Liver (tissue), 3 donors: ENCODE results near the gene ROM1.

ENCODE experiments used
- ATF3 ChIP-seq: IDR thresholded peaks from 2 replicates; pipeline ENCODE4 v1.6.1; 2016; ENCODE audit warnings: antibody characterized with exemption
- CTCF ChIP-seq: fragments of 150-350 bp; IDR thresholded peaks from 2 replicates; pipeline ENCODE4 v1.5.1; 2017; ENCODE audit warnings: improper control_type of control experiment, low read depth, low read length; ENCODE audit not compliant: missing input control
- GABPA ChIP-seq, 2 donors: IDR thresholded peaks in 1 of 2; conservative IDR thresholded peaks in 1 of 2; 2 replicates each; pipeline ENCODE4 v1.6.1; 2016; ENCODE audit warnings: antibody characterized with exemption in 2 of 2, mild to moderate bottlenecking in 1 of 2, moderate library complexity in 1 of 2
- HNF4A ChIP-seq, 2 donors: conservative IDR thresholded peaks; 2 replicates each; pipeline ENCODE4 v1.6.1; 2016; ENCODE audit warnings: antibody characterized with exemption in 2 of 2, mild to moderate bottlenecking in 2 of 2
- MAX ChIP-seq: IDR thresholded peaks from 2 replicates; pipeline ENCODE4 v1.6.1; 2016; ENCODE audit warnings: antibody characterized with exemption
- NR2F2 ChIP-seq: IDR thresholded peaks from 2 replicates; pipeline ENCODE4 v1.6.1; 2016; ENCODE audit warnings: antibody characterized with exemption
- RAD21 ChIP-seq, 2 donors: IDR thresholded peaks; 2 replicates each; pipeline ENCODE4 v1.6.1; 2016; ENCODE audit warnings: antibody characterized with exemption in 2 of 2, mild to moderate bottlenecking in 2 of 2
- REST ChIP-seq: IDR thresholded peaks from 2 replicates; pipeline ENCODE4 v1.6.1; 2016; ENCODE audit warnings: antibody characterized with exemption, mild to moderate bottlenecking
- RXRA ChIP-seq, 2 donors: IDR thresholded peaks; 2 replicates each; pipeline ENCODE4 v1.6.1; 2017 to 2018; ENCODE audit warnings: antibody characterized with exemption in 2 of 2, mild to moderate bottlenecking in 1 of 2
- SP1 ChIP-seq: IDR thresholded peaks from 2 replicates; pipeline ENCODE4 v1.6.1; 2018; ENCODE audit warnings: antibody characterized with exemption, mild to moderate bottlenecking
- TAF1 ChIP-seq: conservative IDR thresholded peaks from 2 replicates; pipeline ENCODE4 v1.6.1; 2016; ENCODE audit warnings: antibody characterized with exemption, mild to moderate bottlenecking
- YY1 ChIP-seq: IDR thresholded peaks from 2 replicates; pipeline ENCODE4 v1.6.1; 2016; ENCODE audit warnings: antibody characterized with exemption, mild to moderate bottlenecking
- ZBTB33 ChIP-seq: IDR thresholded peaks from 2 replicates; pipeline ENCODE4 v1.6.1; 2016; ENCODE audit warnings: antibody characterized with exemption
- donor health status: healthy.
- donor health status: healthy.

GRCh38 chr11:62591448-62592145, 21.5 kb upstream of the ROM1 start, which contains the start of gene TUT1:
- TF ChIP-seq RXRA (IDR thresholded peaks at IDR 0.05) (peak; percentile 70 to 75), REST (peak; percentile 98), CTCF (no peak), RAD21 (IDR thresholded peaks at IDR 0.05) (peak; percentile 62 to 63), YY1 (peak; percentile 96), ATF3 (no peak), TAF1 (peak; percentile 78), HNF4A (conservative IDR thresholded peaks at IDR 0.05) (peak; percentile 44 to 48), ZBTB33 (peak; percentile 90), SP1 (peak; percentile 95), NR2F2 (peak; percentile 69), GABPA (IDR thresholded peaks at IDR 0.05 in 1 of 2, conservative IDR thresholded peaks at IDR 0.05 in 1 of 2) (peak; percentile 99), MAX (peak; percentile 98)
